IMR-90 (cell line): ENCODE measurements around the gene KRT4. TPM values are rescaled to one million over a fixed set of nuclear protein-coding genes. Genes with fewer than 3 reads are reported as not detected.
"Not testable (repeated sequence)": the region's sequence is repeated elsewhere in the genome, so short reads cannot be mapped to it uniquely, and the experiment has no call there.

Experiments used
- ATAC-seq: fragments of 200-7000 bp; cut with Tn5 transposase; 2 replicates; pipeline ENCODE4 v1.9.1; 2020; ENCODE audit warnings: low read depth, mild to moderate bottlenecking, moderate library complexity
- BruUV-seq: library from RNA; stranded (reverse); fragments of 400-500 nt; replicated peaks from 2 replicates; lab custom pipeline; 2021; lab: Mats Ljungman, UMichigan
- CTCF ChIA-PET: fragments of 300-600 bp; formaldehyde crosslinking; extraction: SDS; loops from one replicate; lab custom pipeline; 2021; ENCODE audit warnings: antibody characterized with exemption; lab: Yijun Ruan, JAX
- POLR2A ChIA-PET: fragments of 300-600 bp; sonication (Branson Sonifier 250); formaldehyde crosslinking; loops from one replicate; lab custom pipeline; 2022; ENCODE audit warnings: antibody characterized with exemption; ENCODE audit not compliant: unreplicated experiment; lab: Charles Lee
- DNase-seq: peaks from one replicate; pipeline ENCODE4 v3.0.0; 2013
- H2AFZ ChIP-seq: replicated peaks from 2 replicates; pipeline ENCODE3; 2013; ENCODE audit warnings: low read length, mild to moderate bottlenecking; ENCODE audit not compliant: poor library complexity
- H2AK5ac ChIP-seq: 2 replicates; pipeline ENCODE4 v1.6.1; 2013; ENCODE audit warnings: low read depth, low read length, inconsistent platforms
- H2AK9ac ChIP-seq: replicated peaks from 2 replicates; pipeline ENCODE3; 2013; ENCODE audit warnings: mild to moderate bottlenecking, low read depth, low read length, moderate library complexity; ENCODE audit not compliant: poor library complexity
- H2BK120ac ChIP-seq: 2 replicates; pipeline ENCODE4 v1.6.1; 2013; ENCODE audit warnings: low read depth, low read length, inconsistent platforms
- H2BK15ac ChIP-seq: 3 replicates; pipeline ENCODE4 v1.6.1; 2013; ENCODE audit warnings: low read depth, low read length, inconsistent platforms
- H2BK20ac ChIP-seq: 2 replicates; pipeline ENCODE4 v1.6.1; 2013; ENCODE audit warnings: low read depth, mild to moderate bottlenecking, inconsistent platforms, low read length, moderate library complexity
- H2BK5ac ChIP-seq: 2 replicates; pipeline ENCODE4 v1.6.1; 2013; ENCODE audit warnings: mild to moderate bottlenecking, low read depth, low read length, inconsistent platforms; ENCODE audit not compliant: poor library complexity, severe bottlenecking
- H3K14ac ChIP-seq: replicated peaks from 2 replicates; pipeline ENCODE4 v1.6.1; 2013; ENCODE audit warnings: low read depth, low read length, inconsistent platforms
- H3K18ac ChIP-seq: 2 replicates; pipeline ENCODE4 v1.6.1; 2013; ENCODE audit warnings: low read depth, low read length, control low read depth
- H3K23ac ChIP-seq: 2 replicates; pipeline ENCODE4 v1.6.1; 2013; ENCODE audit warnings: low read depth, low read length, inconsistent platforms
- H3K27ac ChIP-seq: 2 replicates; pipeline ENCODE4 v1.5.1; 2013; ENCODE audit warnings: mild to moderate bottlenecking, control low read depth, low read length; ENCODE audit not compliant: insufficient read depth
- H3K27me3 ChIP-seq: 2 replicates; pipeline ENCODE4 v1.6.1; 2013; ENCODE audit warnings: low read length; ENCODE audit not compliant: control insufficient read depth, insufficient read depth
- H3K36me3 ChIP-seq: 2 replicates; pipeline ENCODE4 v1.6.1; 2013; ENCODE audit warnings: low read length, mixed read lengths; ENCODE audit not compliant: control insufficient read depth, insufficient read depth
- H3K4ac ChIP-seq: 2 replicates; pipeline ENCODE4 v1.6.1; 2013; ENCODE audit warnings: low read depth, low read length, inconsistent platforms
- H3K4me1 ChIP-seq: 2 replicates; pipeline ENCODE4 v1.6.1; 2013; ENCODE audit warnings: low read length, mixed read lengths; ENCODE audit not compliant: control insufficient read depth, insufficient read depth
- H3K4me2 ChIP-seq: 2 replicates; pipeline ENCODE4 v1.6.1; 2013; ENCODE audit warnings: low read depth, mild to moderate bottlenecking, control low read depth, low read length, moderate library complexity
- H3K4me3 ChIP-seq: 2 replicates; pipeline ENCODE4 v1.5.1; 2013; ENCODE audit warnings: low read depth, mild to moderate bottlenecking, control low read depth, low read length, moderate library complexity; ENCODE audit not compliant: insufficient read depth
- H3K56ac ChIP-seq: 2 replicates; pipeline ENCODE4 v1.6.1; 2013; ENCODE audit warnings: low read length, inconsistent platforms; ENCODE audit not compliant: insufficient read depth; ENCODE audit errors: extremely low read depth
- H3K79me1 ChIP-seq, 2 experiments: 2 replicates each; pipeline ENCODE4 v1.6.1; 2013; ENCODE audit warnings: low read length in 2 of 2, inconsistent platforms in 1 of 2, low read depth in 1 of 2
- H3K9ac ChIP-seq: 2 replicates; pipeline ENCODE4 v1.6.1; 2013; ENCODE audit warnings: low read depth, low read length, control low read depth
- H3K9me1 ChIP-seq: 2 replicates; pipeline ENCODE4 v1.6.1; 2013; ENCODE audit warnings: low read length, inconsistent platforms; ENCODE audit not compliant: insufficient read depth
- H3K9me3 ChIP-seq: 2 replicates; pipeline ENCODE4 v1.6.1; 2013; ENCODE audit warnings: low read length; ENCODE audit not compliant: control insufficient read depth, insufficient read depth
- H4K20me1 ChIP-seq: 2 replicates; pipeline ENCODE4 v1.6.1; 2013; ENCODE audit warnings: low read length, inconsistent platforms; ENCODE audit not compliant: insufficient read depth
- H4K5ac ChIP-seq: 2 replicates; pipeline ENCODE4 v1.6.1; 2013; ENCODE audit warnings: mild to moderate bottlenecking, low read depth, low read length, control low read depth
- H4K8ac ChIP-seq, 2 experiments: 2 replicates each; pipeline ENCODE4 v1.6.1; 2013; ENCODE audit warnings: low read depth in 2 of 2, low read length in 2 of 2, control low read depth in 1 of 2, inconsistent platforms in 1 of 2
- H4K91ac ChIP-seq: 2 replicates; pipeline ENCODE4 v1.6.1; 2013; ENCODE audit warnings: low read depth, low read length, inconsistent platforms; ENCODE audit not compliant: insufficient read depth
- WGBS, 2 experiments: methylation state at CpG; one replicate each; pipeline versions ENCODE4 v1.1.5 to v1.1.7; 2013; ENCODE audit warnings: missing lambda C conversion rate in 2 of 2; ENCODE audit not compliant: insufficient read length in 1 of 2; ENCODE audit errors: extremely low coverage in 2 of 2; 5-methylcytosine and 5-hydroxymethylcytosine counted together
- dilution Hi-C: fragments of 300-500 bp; cut with HindIII; formaldehyde crosslinking; loops from one replicate; pipeline ENCODE4 v1.14.3; 2018; ENCODE audit warnings: low sequenced_read_pairs; ENCODE audit not compliant: unreplicated experiment
- in situ Hi-C: fragments of 300-500 bp; cut with MboI; formaldehyde crosslinking; loops from 3 replicates; pipeline ENCODE4 v1.14.3; 2019; ENCODE audit warnings: low sequenced_read_pairs, inconsistent platforms, mixed read lengths
- intact Hi-C: fragments of 100-400 bp; cut with micrococcal nuclease; formaldehyde crosslinking; loops from 2 replicates; pipeline ENCODE4 v1.10.0; 2022
- polyA plus RNA-seq, 3 experiments: library from polyadenylated mRNA; depleted of rRNA; stranded (reverse); fragments of >200 nt; gene quantifications; 2 replicates each; pipeline ENCODE4 v1.2.3, GENCODE V29; 2012; ENCODE audit warnings: low replicate concordance in 1 of 3
- total RNA-seq: library from RNA; depleted of rRNA; stranded (reverse); fragments of >200 nt; gene quantifications from 2 replicates; pipeline ENCODE4 v1.2.3, GENCODE V29; 2012

The KRT4 gene
- total and polyA plus RNA-seq, 2 of the 4 experiments (the other 2 are of a cell fraction), result under 0.01 to 0.07 TPM

- H4K91ac ChIP-seq, H3K9me1 ChIP-seq, POLR2A ChIA-PET, H3K56ac ChIP-seq, in situ Hi-C loops, H3K36me3 ChIP-seq, H3K18ac ChIP-seq, intact Hi-C loops, H3K4me2 ChIP-seq, H2BK20ac ChIP-seq, H4K20me1 ChIP-seq, H2AFZ ChIP-seq, H3K4me1 ChIP-seq, H3K4ac ChIP-seq, H3K9ac ChIP-seq, H4K8ac ChIP-seq, H3K4me3 ChIP-seq, BruUV-seq, H2AK9ac ChIP-seq, DNase-seq, dilution Hi-C loops, H2BK120ac ChIP-seq, H3K23ac ChIP-seq, H3K9me3 ChIP-seq, ATAC-seq, H3K27ac ChIP-seq, H2BK15ac ChIP-seq, H2BK5ac ChIP-seq, H3K14ac ChIP-seq, H3K79me1 ChIP-seq, H4K5ac ChIP-seq, H2AK5ac ChIP-seq: not testable (repeated sequence)
- no CpG with 5 or more reads among the region's 2 CpGs for WGBS, 2 experiments
- H3K27me3 ChIP-seq, result peaks cover 32% of the 10 kb centered on the region
- CTCF ChIA-PET, result interaction anchor here (0.7 kb wide), 1 partner anchor 9 kb away, joined by 3 read pairs; no protein-coding TSS in a partner anchor
Observed at GRCh38 chr12:52856077-52856476, 42.2 kb upstream of the KRT4 start.
